ENCODE results near the gene TMEM158. TPM values are rescaled to one million over a fixed set of nuclear protein-coding genes. Genes with fewer than 3 reads are reported as not detected.

TMEM158 gene
- total and polyA plus RNA-seq, 7 donors: 0.60 to 12.2 (median 2.8) TPM

- H3K36me3 ChIP-seq: no peaks in the 10 kb centered on the region
- peaks cover 0 to 4% (median 0%) of the 10 kb centered on the region in 3 donors for H3K27me3 ChIP-seq
- no peak for DNase-seq
- peaks cover 0 to 23% (median 19%) of the 10 kb centered on the region in 4 donors for H3K4me1 ChIP-seq
- TF ChIP-seq POLR2A (IDR thresholded peaks at IDR 0.05) (no peak), POLR2AphosphoS5 (IDR thresholded peaks at IDR 0.05) (no peak), CTCF (IDR thresholded peaks at IDR 0.05) (no peak), EP300 (IDR thresholded peaks at IDR 0.05) (no peak)
- H3K4me3 ChIP-seq: no peak overlapping the region
- no peak overlapping the region for H3K27ac ChIP-seq
- WGBS, 2 donors: 68 to 77% methylated on average over 7 of the region's 7 CpGs
- no peaks in the 10 kb centered on the region for H3K9me3 ChIP-seq
- intact Hi-C loops (cut with DNase I): loop anchor here (5.0 to 10.0 kb wide), 2 partner anchors 190 to 428 kb away; no protein-coding TSS in a partner anchor
Observed at GRCh38 chr3:45227071-45227820, 1.2 kb upstream of the TMEM158 start.

- Histone ChIP-seq H3K27me3 (peaks cover 0 to 4% (median 0%) of the 10 kb centered on the region in 3 donors), H3K36me3 (no peaks in the 10 kb centered on the region), H3K27ac (peak overlapping the region in 3 of 4 donors; percentile 59 to 74 (median 69)), H3K4me1 (peaks cover 0 to 23% (median 18%) of the 10 kb centered on the region in 4 donors), H3K4me3 (peak overlapping the region; percentile 30 to 73 (median 58)), H3K9me3 (no peaks in the 10 kb centered on the region)
- intact Hi-C loops (cut with DNase I): loop anchor here (2.0 to 10.0 kb wide), 3 partner anchors 188 to 429 kb away; no protein-coding TSS in a partner anchor
- no peak for TF ChIP-seq EP300 (IDR thresholded peaks at IDR 0.05)
- TF ChIP-seq CTCF (IDR thresholded peaks at IDR 0.05): no peak
- WGBS, 2 donors: 0% methylated on average over 131 of the region's 131 CpGs
- no peak for DNase-seq
Observed at GRCh38 chr3:45225465-45226205, 452 bp downstream of the TMEM158 start.

- Histone ChIP-seq H3K36me3 (no peaks in the 10 kb centered on the region), H3K27me3 (peaks cover 0 to 4% (median 0%) of the 10 kb centered on the region in 3 donors), H3K4me3 (peak overlapping the region; percentile 26 to 73 (median 58)), H3K4me1 (peaks cover 0 to 23% (median 18%) of the 10 kb centered on the region in 4 donors), H3K27ac (peak overlapping the region in 3 of 4 donors; percentile 34 to 69 (median 63)), H3K9me3 (no peaks in the 10 kb centered on the region)
- WGBS, 2 donors: 0 to 1% methylated on average over 62 of the region's 62 CpGs
- TF ChIP-seq CTCF (IDR thresholded peaks at IDR 0.05) (peak in 1 of 4 experiments; percentile 52), EP300 (IDR thresholded peaks at IDR 0.05) (no peak)
- intact Hi-C loops (cut with DNase I): loop anchor here (2.0 to 10.0 kb wide), 3 partner anchors 188 to 430 kb away; no protein-coding TSS in a partner anchor
- DNase-seq: peak; percentile 82
Observed at GRCh38 chr3:45224824-45225464, 1.1 kb downstream of the TMEM158 start.

- no peak for DNase-seq
- 19 to 46% methylated on average over 9 of the region's 9 CpGs for WGBS, 2 donors
- no peaks in the 10 kb centered on the region for H3K36me3 ChIP-seq
- intact Hi-C loops (cut with DNase I): loop anchor here (2.0 to 10.0 kb wide), 2 partner anchors 275 to 431 kb away; no protein-coding TSS in a partner anchor
- H3K27ac ChIP-seq: peak overlapping the region in 1 of 4 donors; percentile 69
- no peak for TF ChIP-seq POLR2A (IDR thresholded peaks at IDR 0.05)
- TF ChIP-seq EP300 (IDR thresholded peaks at IDR 0.05): no peak
- no peak for TF ChIP-seq CTCF (IDR thresholded peaks at IDR 0.05)
- TF ChIP-seq POLR2AphosphoS5 (IDR thresholded peaks at IDR 0.05): no peak
- peaks cover 0 to 28% (median 21%) of the 10 kb centered on the region in 4 donors for H3K4me1 ChIP-seq
- H3K27me3 ChIP-seq: peaks cover 0 to 4% (median 0%) of the 10 kb centered on the region in 3 donors
- H3K4me3 ChIP-seq: peak overlapping the region; percentile 26 to 73 (median 58)
- H3K9me3 ChIP-seq: no peaks in the 10 kb centered on the region
Observed at GRCh38 chr3:45223889-45224727, 2.0 kb downstream of the TMEM158 start.

All from sigmoid colon (tissue), 7 donors.